Activated CD4-positive, alpha-beta memory T cell treated with anti-CD3 and anti-CD28 coated beads, Interleukin-2, amount 10 ng/mL, durations not matched to agents 7 days and 5 days (primary cell): ENCODE data around the gene ARL2BP. TPM values are rescaled to one million over a fixed set of nuclear protein-coding genes. Genes with fewer than 3 reads are reported as not detected.

ENCODE experiments used
- CTCF ChIA-PET: fragments of 350-600 bp; sonication (Branson Sonifier 250); formaldehyde crosslinking; loops from one replicate; lab custom pipeline; 2021; ENCODE audit warnings: antibody characterized with exemption, inconsistent platforms; lab: Charles Lee
- POLR2A ChIA-PET: fragments of 350-600 bp; sonication (Branson Sonifier 250); formaldehyde crosslinking; loops from one replicate; lab custom pipeline; 2021; ENCODE audit warnings: antibody characterized with exemption; lab: Charles Lee
- DNase-seq: peaks from one replicate; pipeline ENCODE4 v3.0.0-alpha.2; 2020
- H3K27ac Mint-ChIP-seq: one replicate; pipeline ENCODE4 v1.8.0; 2021; ENCODE audit warnings: mild to moderate bottlenecking, mixed read lengths
- H3K27me3 Mint-ChIP-seq: one replicate; pipeline ENCODE4 v1.8.0; 2021; ENCODE audit warnings: mixed read lengths
- H3K36me3 Mint-ChIP-seq: one replicate; pipeline ENCODE4 v1.8.0; 2021; ENCODE audit warnings: low read depth, mixed read lengths
- H3K4me1 Mint-ChIP-seq: one replicate; pipeline ENCODE4 v1.8.0; 2021; ENCODE audit warnings: mixed read lengths
- H3K4me3 Mint-ChIP-seq: one replicate; pipeline ENCODE4 v1.8.0; 2021; ENCODE audit warnings: mild to moderate bottlenecking, mixed read lengths
- H3K9me3 Mint-ChIP-seq: one replicate; pipeline ENCODE4 v1.8.0; 2021; ENCODE audit warnings: mixed read lengths
- total RNA-seq, 2 experiments: library from RNA; stranded (reverse); gene quantifications; one replicate each; pipeline ENCODE4 v1.2.3, GENCODE V29; 2021

The ARL2BP gene
- total RNA-seq, 2 experiments from 2014 or later, result 32.8 to 32.9 TPM

DNA sequence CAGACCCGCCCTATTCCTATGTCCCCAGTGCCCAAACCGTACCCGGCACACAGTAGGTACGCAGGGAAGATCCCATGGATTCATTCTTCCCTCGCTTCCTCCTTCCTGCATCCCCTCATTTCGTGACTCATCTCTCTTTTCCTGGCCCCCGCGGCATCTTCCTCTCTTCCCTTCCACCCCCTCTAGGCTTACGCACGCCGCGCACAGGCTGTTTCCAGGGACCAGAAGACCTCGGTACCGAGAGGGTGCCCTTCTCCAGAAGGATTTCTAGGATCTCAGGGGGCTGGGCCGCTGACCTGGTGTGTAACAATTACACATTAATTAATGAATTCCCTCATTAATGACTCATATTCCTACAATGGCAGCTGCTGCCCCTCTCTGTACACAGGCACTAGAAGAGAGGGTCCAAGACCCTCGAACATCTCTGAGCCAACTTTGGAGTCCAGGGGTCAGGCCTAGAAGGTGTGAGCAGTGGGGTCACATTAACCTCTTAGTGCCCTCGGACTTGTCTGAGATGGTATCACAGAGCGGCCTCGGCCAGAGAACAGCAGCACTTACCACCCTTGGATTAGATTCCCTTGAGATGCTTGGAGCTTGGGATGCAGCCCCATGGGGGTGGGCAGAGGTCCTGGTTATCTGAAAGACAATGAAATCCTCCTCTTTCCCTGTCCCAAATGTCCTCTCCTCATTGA is 56.2 kb downstream of the ARL2BP start:
- no peak for DNase-seq
- ChIA-PET POLR2A (interaction anchor here (1.0 to 1.7 kb wide), 8 partner anchors 56 to 276 kb away, joined by 3 to 9 read pairs (median 4); partner anchors contain the start of genes ARL2BP, POLR2C, PSME3IP1 and RSPRY1), CTCF (interaction anchor here (0.6 to 9.8 kb wide), 21 partner anchors 9 to 276 kb away, joined by 3 to 160 read pairs (median 4); partner anchors contain the start of genes ARL2BP, CIAPIN1, COQ9 and POLR2C)
- Mint-ChIP-seq H3K4me3 (no peak overlapping the region), H3K27ac (no peak overlapping the region), H3K9me3 (no peaks in the 10 kb centered on the region), H3K27me3 (no peaks in the 10 kb centered on the region), H3K4me1 (peaks cover 26% of the 10 kb centered on the region), H3K36me3 (no peaks in the 10 kb centered on the region)

Other genes starting within 250 kb of the ARL2BP start
- gene CPNE2, start 152.7 kb upstream of the ARL2BP start, total RNA-seq, result 1 to 10 TPM; 4.6 to 4.8 TPM
- gene PSME3IP1, start 59.2 kb upstream of the ARL2BP start, total RNA-seq, result 100 to 1,000 TPM; 112 to 115 TPM
- 10 to 100 TPM; 34.1 to 39.3 TPM for gene RSPRY1, start 58.9 kb upstream of the ARL2BP start, total RNA-seq
- under 1 TPM in 1 of 2 experiments, not detected in 1; 0.18 TPM for gene PLLP, start 39.4 kb downstream of the ARL2BP start, total RNA-seq
- under 1 TPM in 1 of 2 experiments, not detected in 1; 0.10 TPM for gene CCL22, start 113.5 kb downstream of the ARL2BP start, total RNA-seq
- gene CX3CL1, start 127.2 kb downstream of the ARL2BP start, total RNA-seq, result not detected
- not detected for gene CCL17, start 159.5 kb downstream of the ARL2BP start, total RNA-seq
- 10 to 100 TPM; 35.8 to 36.1 TPM for gene CIAPIN1, start 202.1 kb downstream of the ARL2BP start, total RNA-seq
- gene COQ9, start 202.2 kb downstream of the ARL2BP start, total RNA-seq, result 10 to 100 TPM; 28.5 to 29.0 TPM
- gene POLR2C, start 217.4 kb downstream of the ARL2BP start, total RNA-seq, result 10 to 100 TPM; 47.8 to 48.8 TPM
- 1 to 10 TPM; 2.5 to 3.4 TPM for gene DOK4, start 241.2 kb downstream of the ARL2BP start, total RNA-seq